Parathyroid adenoma (tissue), 2 donors: ENCODE results near the gene MARK4.
"Not testable (repeated sequence)": the region's sequence is repeated elsewhere in the genome, so short reads cannot be mapped to it uniquely, and the experiment has no call there.

Experiments used
- H2AFZ ChIP-seq: fragments of 300-600 bp; sonication (generic); one replicate; pipeline ENCODE4 v1.7.0; 2017; ENCODE audit warnings: antibody characterized with exemption, mild to moderate bottlenecking
- H3K27ac ChIP-seq: fragments of 300-600 bp; sonication (generic); one replicate; pipeline ENCODE4 v1.7.0; 2017
- H3K27me3 ChIP-seq: fragments of 300-600 bp; sonication (generic); one replicate; pipeline ENCODE4 v1.7.0; 2017; ENCODE audit warnings: low read length; ENCODE audit not compliant: control insufficient read depth, insufficient read depth
- H3K36me3 ChIP-seq: fragments of 300-600 bp; sonication (generic); one replicate; pipeline ENCODE4 v1.7.0; 2017; ENCODE audit warnings: low read length; ENCODE audit not compliant: control insufficient read depth, insufficient read depth
- H3K4me1 ChIP-seq: fragments of 300-600 bp; sonication (generic); one replicate; pipeline ENCODE4 v1.7.0; 2017; ENCODE audit warnings: control low read depth
- H3K4me2 ChIP-seq: fragments of 300-600 bp; sonication (generic); one replicate; pipeline ENCODE4 v1.7.0; 2017; ENCODE audit warnings: low read length
- H3K4me3 ChIP-seq: fragments of 300-600 bp; sonication (generic); one replicate; pipeline ENCODE4 v1.7.0; 2017; ENCODE audit warnings: low read depth, low read length
- H3K79me2 ChIP-seq: fragments of 300-600 bp; sonication (generic); one replicate; pipeline ENCODE4 v1.7.0; 2017; ENCODE audit warnings: control low read depth
- H3K9ac ChIP-seq: fragments of 300-600 bp; sonication (generic); one replicate; pipeline ENCODE4 v1.7.0; 2017; ENCODE audit warnings: mild to moderate bottlenecking
- H3K9me3 ChIP-seq: fragments of 300-600 bp; sonication (generic); one replicate; pipeline ENCODE4 v1.7.0; 2017; ENCODE audit warnings: low read length; ENCODE audit not compliant: control insufficient read depth
- CTCF ChIP-seq: fragments of 300-600 bp; sonication (generic); IDR thresholded peaks from one replicate; pipeline ENCODE4 v1.7.0; 2017; ENCODE audit warnings: antibody characterized with exemption, mild to moderate bottlenecking
- donor health status: primary hyperparathyroidism.

MARK4 gene

GRCh38 chr19:45265375-45265774 lies 14.3 kb downstream of the MARK4 start:
- TF ChIP-seq CTCF: no peak
- Histone ChIP-seq H2AFZ (no peak overlapping the region), H3K4me3 (no peak overlapping the region), H3K9ac (no peak overlapping the region), H3K27ac (no peak overlapping the region), H3K36me3 (no peaks in the 10 kb centered on the region), H3K27me3 (no peaks in the 10 kb centered on the region), H3K4me2 (no peak overlapping the region), H3K79me2 (no peaks in the 10 kb centered on the region), H3K4me1 (no peaks in the 10 kb centered on the region), H3K9me3 (no peaks in the 10 kb centered on the region)

- no peak overlapping the region for H2AFZ ChIP-seq
- H3K4me3 ChIP-seq: no peak overlapping the region
- H3K4me1 ChIP-seq: no peaks in the 10 kb centered on the region
- H3K9me3 ChIP-seq: no peaks in the 10 kb centered on the region
- no peaks in the 10 kb centered on the region for H3K27me3 ChIP-seq
- H3K36me3 ChIP-seq: no peaks in the 10 kb centered on the region
- no peak for TF ChIP-seq CTCF
- no peak overlapping the region for H3K4me2 ChIP-seq
- no peak overlapping the region for H3K9ac ChIP-seq
- H3K27ac ChIP-seq: no peak overlapping the region
- H3K79me2 ChIP-seq: no peaks in the 10 kb centered on the region
Measured at GRCh38 chr19:45267296-45267695, 16.2 kb downstream of the MARK4 start.

GRCh38 chr19:45269939-45270338 lies 18.9 kb downstream of the MARK4 start:
- H3K9ac ChIP-seq, H3K4me2 ChIP-seq, H3K9me3 ChIP-seq, H3K79me2 ChIP-seq, H3K27me3 ChIP-seq, H2AFZ ChIP-seq, H3K27ac ChIP-seq, H3K4me3 ChIP-seq, H3K36me3 ChIP-seq, H3K4me1 ChIP-seq: not testable (repeated sequence)

GRCh38 chr19:45271098-45271734 lies 20.1 kb downstream of the MARK4 start:
- no peaks in the 10 kb centered on the region for H3K36me3 ChIP-seq
- no peaks in the 10 kb centered on the region for H3K4me1 ChIP-seq
- H3K4me3 ChIP-seq: no peak overlapping the region
- H2AFZ ChIP-seq: no peak overlapping the region
- no peak overlapping the region for H3K27ac ChIP-seq
- H3K79me2 ChIP-seq: no peaks in the 10 kb centered on the region
- TF ChIP-seq CTCF: no peak
- H3K27me3 ChIP-seq: no peaks in the 10 kb centered on the region
- H3K4me2 ChIP-seq: no peak overlapping the region
- H3K9ac ChIP-seq: no peak overlapping the region
- no peaks in the 10 kb centered on the region for H3K9me3 ChIP-seq

- Histone ChIP-seq H3K4me3 (no peak overlapping the region), H3K4me2 (no peak overlapping the region), H3K27me3 (no peaks in the 10 kb centered on the region), H3K4me1 (no peaks in the 10 kb centered on the region), H3K79me2 (no peaks in the 10 kb centered on the region), H3K9ac (no peak overlapping the region), H3K36me3 (no peaks in the 10 kb centered on the region), H2AFZ (no peak overlapping the region), H3K9me3 (no peaks in the 10 kb centered on the region), H3K27ac (no peak overlapping the region)
- no peak for TF ChIP-seq CTCF
Measured at GRCh38 chr19:45271735-45272108, 20.7 kb downstream of the MARK4 start.
